ENCODE measurements around the gene CCDC183. TPM values are rescaled to one million over a fixed set of nuclear protein-coding genes. Genes with fewer than 3 reads are reported as not detected.
"Not testable (repeated sequence)": the region's sequence is repeated elsewhere in the genome, so short reads cannot be mapped to it uniquely, and the experiment has no call there.

The CCDC183 gene
- polyA plus RNA-seq, 1 donor from 2014 or later, result 5.5 TPM

- H3K9me2 ChIP-seq (ENCODE audit: insufficient read depth, low read length); H3K9me3 ChIP-seq (ENCODE audit: low read length); H2AFZ ChIP-seq (ENCODE audit: low read depth, low read length); H3K9ac ChIP-seq (ENCODE audit: low read length); H3F3A ChIP-seq (ENCODE audit: insufficient read depth, low read length, poor library complexity, severe bottlenecking); H3K4me3 ChIP-seq (ENCODE audit: low read length); H3K27ac ChIP-seq (ENCODE audit: low read length); H3K27me3 ChIP-seq (ENCODE audit: insufficient read depth, low read depth, low read length); H4K20me1 ChIP-seq (ENCODE audit: insufficient read depth); H3K36me3 ChIP-seq (ENCODE audit: insufficient read depth, low read length); H3K4me2 ChIP-seq (ENCODE audit: low read length); H3K79me2 ChIP-seq (replicated peaks; ENCODE audit: insufficient read depth, low read length): not testable (repeated sequence)
These were observed 41.7 kb downstream of the CCDC183 start for GRCh38 chr9:136837856-136838277.

GRCh38 chr9:136838314-136839228 lies 42.4 kb downstream of the CCDC183 start:
- H3F3A ChIP-seq (ENCODE audit: insufficient read depth, low read length, poor library complexity, severe bottlenecking), result no peaks in the 10 kb centered on the region
- no peak overlapping the region for H3K27ac ChIP-seq (ENCODE audit: low read length)
- no peak overlapping the region for H3K4me3 ChIP-seq (ENCODE audit: low read length)
- H3K79me2 ChIP-seq (replicated peaks; ENCODE audit: insufficient read depth, low read length), result no peaks in the 10 kb centered on the region
- H3K9me3 ChIP-seq (ENCODE audit: low read length), result no peaks in the 10 kb centered on the region
- H3K36me3 ChIP-seq (ENCODE audit: insufficient read depth, low read length), result no peaks in the 10 kb centered on the region
- no peak overlapping the region for H3K9ac ChIP-seq (ENCODE audit: low read length)
- H2AFZ ChIP-seq (ENCODE audit: low read depth, low read length), result no peak overlapping the region
- H3K4me2 ChIP-seq (ENCODE audit: low read length), result no peak overlapping the region
- H3K27me3 ChIP-seq (ENCODE audit: insufficient read depth, low read depth, low read length), result no peaks in the 10 kb centered on the region
- no peaks in the 10 kb centered on the region for H4K20me1 ChIP-seq (ENCODE audit: insufficient read depth)
- TF ChIP-seq MXI1 (conservative IDR thresholded peaks at IDR 0.05; ENCODE audit: poor library complexity, severe bottlenecking) (no peak), EP300 (conservative IDR thresholded peaks at IDR 0.05; ENCODE audit: poor library complexity, severe bottlenecking) (no peak), SMC3 (conservative IDR thresholded peaks at IDR 0.05; ENCODE audit: poor library complexity) (no peak), RAD21 (conservative IDR thresholded peaks at IDR 0.05) (no peak), EZH2 (IDR thresholded peaks at IDR 0.05; ENCODE audit: borderline replicate concordance, insufficient read depth, low read length, poor library complexity, severe bottlenecking) (no peak), REST (IDR thresholded peaks at IDR 0.05; ENCODE audit: borderline replicate concordance) (no peak), TAF1 (IDR thresholded peaks at IDR 0.05; ENCODE audit: low read depth) (no peak), CTCF (IDR thresholded peaks at IDR 0.05; ENCODE audit: poor library complexity, severe bottlenecking) (no peak), POLR2AphosphoS5 (IDR thresholded peaks at IDR 0.05) (no peak)
- H3K9me2 ChIP-seq (ENCODE audit: insufficient read depth, low read length), result no peaks in the 10 kb centered on the region

Data from neural cell (in vitro differentiated cells).